GM21529 (cell line): Measurements from ENCODE around the gene SPDYC.
"Not testable (repeated sequence)": the region's sequence is repeated elsewhere in the genome, so short reads cannot be mapped to it uniquely, and the experiment has no call there.

ENCODE experiments used
- ATAC-seq: cut with Tn5 transposase; IDR thresholded peaks from one replicate; pipeline ENCODE4 v1.9.1; 2021; ENCODE audit not compliant: unreplicated experiment

SPDYC gene

DNA sequence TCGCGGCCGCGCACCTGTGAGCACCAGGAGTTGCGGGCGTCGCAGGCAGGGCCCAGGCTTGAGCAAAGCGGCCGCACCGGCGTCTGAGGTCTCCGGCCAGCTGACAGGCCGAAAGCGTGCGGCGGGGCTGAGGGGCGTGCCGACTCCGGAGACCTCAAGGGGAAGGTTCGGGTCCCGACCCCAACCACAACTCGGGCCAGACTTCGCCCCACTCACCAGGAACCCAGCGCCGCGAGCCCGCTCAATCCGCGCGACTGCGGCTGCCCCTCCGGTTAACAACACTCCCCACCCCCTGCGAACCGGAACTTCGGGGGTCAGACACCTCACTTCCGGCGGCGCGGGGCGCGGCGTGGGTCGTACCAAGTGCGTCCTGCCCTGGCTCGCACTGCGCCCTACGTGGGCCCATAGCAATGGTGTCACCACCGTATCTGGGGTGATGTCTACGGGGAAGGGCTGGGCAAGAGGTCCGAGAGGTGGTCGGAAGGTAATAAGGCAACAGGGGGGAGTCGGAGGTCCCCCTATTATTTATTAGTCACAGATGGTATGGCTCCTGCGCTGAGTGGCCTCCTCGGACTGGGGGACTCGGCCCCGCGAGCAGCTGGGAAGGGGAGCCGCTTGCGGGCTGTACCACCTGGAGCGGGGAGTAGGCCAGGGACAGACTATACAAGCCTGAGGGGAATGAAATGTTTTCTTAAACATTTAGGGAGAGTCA, 35.6 kb upstream of the SPDYC start, which contains the start of gene SYVN1:
Gene SYVN1 (minus strand): TSS at position 280 of the 712 bp plus-strand sequence. CDS start 918 bp downstream, outside the sequence.
- peak; percentile 49 for ATAC-seq

DNA sequence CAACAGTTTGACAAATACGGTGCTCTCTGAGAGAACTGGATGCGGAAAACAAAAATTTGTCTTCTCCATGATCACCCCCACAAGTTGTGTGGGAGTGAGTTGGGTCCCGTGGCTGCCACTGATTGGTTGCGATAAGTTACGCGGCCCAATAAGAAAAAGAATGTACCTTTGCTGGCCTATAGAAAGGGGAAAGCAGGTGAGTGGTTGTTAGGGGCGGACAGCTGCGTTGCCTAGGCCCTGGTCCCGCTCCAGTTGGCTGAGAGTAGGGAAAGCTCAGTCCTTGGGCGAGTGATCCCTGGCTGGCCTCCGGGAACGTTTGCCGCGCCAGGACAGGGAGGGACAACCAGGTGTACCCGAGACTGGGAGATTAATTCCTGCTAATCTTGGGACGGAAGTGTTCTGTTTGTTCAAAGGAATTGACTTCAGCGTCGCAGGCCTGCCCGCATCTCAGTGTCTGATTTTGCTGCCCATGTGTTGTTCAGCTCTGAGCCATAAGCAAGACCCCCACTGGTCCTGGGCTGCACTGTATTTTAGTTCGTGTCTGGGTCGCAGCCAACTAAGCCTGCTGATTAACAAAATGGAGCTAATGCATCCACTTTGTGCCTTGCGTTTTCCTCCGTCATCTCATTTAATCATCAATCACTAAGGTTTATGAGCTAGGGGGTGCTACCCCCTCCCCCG, 34.9 kb upstream of the SPDYC start:
- ATAC-seq: peak; percentile 66

DNA sequence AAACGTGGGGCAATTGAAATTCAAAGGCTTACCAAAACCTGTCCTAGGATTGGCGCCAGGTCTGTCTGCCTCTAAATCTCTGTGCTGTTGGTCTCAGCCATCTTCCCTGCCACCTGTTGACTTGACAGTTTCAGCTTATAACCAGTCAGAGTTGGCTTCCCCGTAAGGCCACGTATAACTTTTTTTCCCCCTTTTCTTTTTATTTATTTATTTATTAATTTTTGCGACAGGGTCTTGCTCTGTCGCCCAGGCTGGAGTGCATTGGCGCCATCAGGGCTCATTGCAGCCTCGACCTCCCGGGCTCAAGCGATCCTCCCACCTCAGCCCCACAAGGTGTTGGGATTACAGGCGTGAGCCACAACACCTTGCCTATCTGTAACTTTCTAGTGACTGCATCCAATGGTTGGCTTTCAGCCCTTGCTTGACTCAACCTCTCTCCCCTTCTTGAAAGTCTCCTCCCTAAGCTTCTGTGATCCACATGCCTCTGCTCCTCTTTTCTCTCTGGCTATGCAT, 34.3 kb upstream of the SPDYC start:
- ATAC-seq: no peak

DNA sequence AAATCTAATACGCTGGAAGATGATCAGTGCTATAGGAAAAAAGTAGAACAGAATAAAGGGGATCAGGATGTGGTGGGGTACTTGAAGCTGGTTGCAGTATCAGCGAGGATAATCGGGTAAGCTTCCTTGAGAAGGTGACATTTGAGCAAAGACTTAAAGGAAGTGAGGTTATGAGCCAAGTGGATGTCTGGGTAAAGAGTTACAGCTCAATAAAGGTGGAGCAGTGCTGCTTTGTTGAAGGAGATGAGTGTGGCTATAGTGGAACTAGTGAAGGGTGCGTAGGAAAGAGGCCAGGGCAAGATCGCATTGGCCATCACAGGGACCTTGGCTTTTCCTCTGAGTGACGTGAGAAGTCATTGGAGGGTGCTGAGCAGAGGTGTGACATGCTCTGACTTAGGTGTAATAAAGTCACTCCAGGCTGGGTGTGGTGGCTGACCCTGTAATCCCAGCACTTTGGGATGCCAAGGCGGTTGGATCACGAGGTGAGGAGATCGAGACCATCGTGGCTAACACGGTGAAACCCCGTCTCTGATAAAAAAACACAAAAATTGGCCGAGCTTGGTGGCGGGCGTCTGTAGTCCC, 33.4 kb upstream of the SPDYC start:
- no peak for ATAC-seq

DNA sequence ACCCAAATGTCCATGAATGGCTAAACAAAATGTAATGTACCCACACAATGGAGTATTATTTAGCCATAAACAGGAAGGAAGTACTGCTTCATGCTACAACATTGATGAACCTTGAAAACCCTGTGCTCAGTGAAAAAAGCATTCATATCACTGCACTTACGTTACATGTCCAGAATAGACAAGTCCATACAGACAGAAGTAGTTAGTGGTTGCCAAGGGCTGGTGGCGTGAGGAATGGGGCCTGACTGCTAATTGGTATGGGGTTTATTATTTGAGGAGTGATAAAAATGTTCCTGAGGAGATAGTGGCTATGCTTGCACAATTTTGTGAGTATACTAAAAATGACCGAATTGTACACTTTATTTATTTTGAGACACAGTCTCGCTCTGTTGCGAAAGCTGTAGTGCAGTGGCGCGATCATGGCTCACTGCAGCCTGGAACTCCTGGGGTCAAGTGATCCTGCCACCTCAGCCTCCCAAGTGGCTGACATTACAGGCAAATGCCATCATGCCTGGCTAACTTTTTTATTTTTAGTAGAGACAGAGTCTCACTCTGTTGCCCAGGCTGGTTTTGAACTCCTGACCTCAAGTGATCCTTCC, 28.0 kb upstream of the SPDYC start:
- ATAC-seq: no peak

DNA sequence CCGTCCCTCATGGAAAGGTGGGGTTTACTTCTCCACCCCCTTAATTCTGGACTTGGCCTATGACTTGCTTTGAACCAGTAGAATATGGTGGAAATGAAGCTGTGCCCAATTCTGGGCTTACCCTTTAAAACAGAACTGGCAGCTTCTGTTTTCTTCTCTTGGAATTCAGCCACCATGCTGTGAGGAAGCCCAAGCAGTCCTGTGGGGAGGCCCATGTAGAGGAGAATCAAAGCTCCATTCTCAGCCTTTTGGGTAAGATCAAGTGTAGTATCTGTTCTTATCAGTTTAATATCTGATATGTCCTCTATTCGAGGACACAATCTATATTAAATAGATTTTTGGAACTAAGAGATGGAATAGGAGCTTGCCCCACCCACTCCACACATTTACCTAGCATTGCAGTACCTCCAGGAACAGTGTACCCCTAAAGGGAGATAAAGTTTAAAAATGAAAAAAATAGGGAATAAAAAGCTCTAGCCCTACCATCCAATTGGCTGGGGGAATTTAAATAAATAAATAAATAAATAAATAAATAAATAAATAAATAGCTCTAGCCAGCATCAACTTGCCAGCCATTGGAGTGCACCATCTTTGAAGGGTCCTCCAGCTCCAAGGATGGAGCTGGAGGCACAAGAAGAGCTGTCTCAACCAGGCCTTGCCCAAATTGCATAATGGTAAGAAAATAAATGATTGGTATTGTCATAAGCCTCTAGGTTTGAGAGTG, 22.5 kb upstream of the SPDYC start:
- no peak for ATAC-seq

DNA sequence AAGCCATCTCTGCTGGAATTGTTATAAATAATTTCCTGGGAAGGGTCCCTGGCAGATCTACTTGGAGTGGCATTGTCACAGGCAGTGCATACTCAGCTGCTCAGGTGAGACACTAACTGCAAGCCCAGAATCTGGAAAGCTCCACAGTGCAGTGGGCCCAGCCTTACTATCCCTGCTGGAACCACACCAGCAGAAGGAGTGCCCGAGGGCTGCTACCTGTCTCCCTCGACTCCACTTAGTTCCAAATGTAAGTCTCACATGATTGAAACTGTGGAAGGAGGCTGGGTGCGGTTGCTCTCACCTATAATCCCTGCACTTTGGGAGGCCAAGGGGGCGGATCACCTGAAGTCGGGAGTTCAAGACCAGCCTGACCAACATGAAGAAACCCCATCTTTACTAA, 21.4 kb upstream of the SPDYC start:
- no peak for ATAC-seq

DNA sequence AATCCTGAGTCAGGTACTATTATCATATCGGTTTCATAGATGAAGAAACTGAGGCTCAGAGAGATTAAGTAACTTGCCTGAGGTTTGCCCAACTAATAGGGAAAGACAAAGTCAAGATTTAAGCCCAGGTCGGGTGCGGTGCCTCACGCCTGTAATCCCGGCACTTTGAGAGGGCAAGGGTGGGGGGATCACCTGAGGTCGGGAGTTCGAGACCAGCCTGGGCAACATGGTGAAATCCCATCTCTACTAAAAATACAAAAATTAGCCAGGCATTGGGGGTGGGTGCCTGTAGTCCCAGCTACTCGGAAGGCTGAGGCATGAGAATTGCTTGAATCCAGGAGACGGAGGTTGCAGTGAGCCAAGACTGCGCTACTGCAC, 19.9 kb upstream of the SPDYC start:
- not testable (repeated sequence) for ATAC-seq

DNA sequence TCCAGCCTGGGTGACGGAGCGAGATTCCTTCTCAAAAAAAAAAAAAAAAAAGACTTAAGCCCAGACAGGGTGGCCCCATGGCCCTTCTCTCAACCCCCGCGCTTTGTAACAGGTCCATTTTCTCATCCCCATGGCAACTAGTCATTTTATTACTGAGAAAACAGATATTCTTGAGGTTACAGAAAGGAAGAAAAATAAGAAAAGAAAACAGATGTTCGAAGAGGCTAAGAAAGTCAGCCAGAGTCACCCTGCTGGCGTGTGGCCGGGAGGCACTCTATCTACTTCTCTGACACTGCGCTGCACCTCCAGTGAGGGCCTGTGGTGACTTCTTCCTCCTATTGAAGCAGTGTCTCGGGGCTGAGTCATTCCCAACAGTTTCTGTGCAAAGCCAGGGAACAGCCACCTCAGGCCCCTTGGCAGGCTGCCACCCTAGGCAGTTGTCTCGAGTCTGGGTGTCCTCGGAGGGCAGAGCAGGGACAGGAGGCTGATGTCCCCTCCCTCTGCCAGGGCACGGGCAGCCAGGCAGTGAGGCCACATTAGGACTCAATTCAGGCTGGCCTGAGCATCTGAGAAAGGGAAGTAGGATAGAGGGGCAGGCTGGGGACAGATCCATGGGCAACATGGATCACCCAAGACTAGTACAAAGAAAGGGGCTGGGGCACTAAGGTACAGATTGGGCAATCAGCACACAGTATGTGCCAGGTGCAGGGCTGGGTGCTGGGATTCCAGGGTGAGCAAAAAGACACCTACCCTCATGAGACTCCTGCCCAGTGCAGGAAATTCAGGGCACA, 19.3 kb upstream of the SPDYC start:
- no peak for ATAC-seq

DNA sequence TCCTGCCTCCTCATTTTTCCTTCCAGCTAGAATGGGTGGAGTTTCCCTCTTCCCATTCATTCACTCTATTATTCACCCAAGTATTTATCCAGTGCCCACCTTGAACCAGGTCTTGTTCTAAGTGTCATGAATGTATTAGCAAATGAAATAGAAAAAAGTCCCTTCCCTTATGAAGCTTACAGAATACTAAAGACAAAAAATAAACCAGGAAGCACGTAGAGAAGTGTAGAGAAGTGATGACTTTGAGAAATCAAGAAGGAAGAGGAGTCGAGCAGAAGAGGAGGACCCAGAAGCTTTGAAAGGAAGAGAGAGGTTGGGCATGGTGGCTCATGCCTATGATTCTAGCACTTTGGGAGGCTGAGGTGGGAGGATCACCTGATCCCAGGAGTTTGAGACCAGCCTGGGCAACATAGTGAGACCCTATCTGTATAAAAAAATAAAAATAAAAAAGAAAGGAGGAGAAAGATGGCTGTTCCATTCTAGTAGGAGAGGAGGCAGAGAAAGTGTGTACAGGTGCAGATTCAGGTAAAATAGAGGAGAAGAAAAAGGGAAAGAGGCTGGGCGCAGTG, 18.6 kb upstream of the SPDYC start:
- ATAC-seq: no peak

DNA sequence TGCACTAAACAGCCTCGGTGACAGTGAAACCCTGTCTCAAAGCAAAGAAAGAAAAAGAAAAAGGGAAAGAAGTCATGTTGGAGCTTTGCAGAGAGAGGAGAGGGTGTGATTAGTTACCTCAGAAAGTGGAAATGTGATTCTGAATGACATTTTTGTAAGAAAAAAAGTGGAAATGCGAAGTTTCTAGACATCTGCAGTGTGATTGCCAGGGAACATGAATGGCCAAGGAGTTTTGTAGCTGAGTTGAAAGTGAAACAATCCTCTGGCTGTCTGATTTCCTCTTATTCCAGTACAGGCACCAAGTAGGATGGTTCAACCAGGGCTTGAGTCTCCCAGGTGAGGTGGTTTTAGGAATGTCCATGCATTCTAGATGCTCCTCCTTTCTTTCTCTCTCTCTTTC, 17.9 kb upstream of the SPDYC start:
- no peak for ATAC-seq

DNA sequence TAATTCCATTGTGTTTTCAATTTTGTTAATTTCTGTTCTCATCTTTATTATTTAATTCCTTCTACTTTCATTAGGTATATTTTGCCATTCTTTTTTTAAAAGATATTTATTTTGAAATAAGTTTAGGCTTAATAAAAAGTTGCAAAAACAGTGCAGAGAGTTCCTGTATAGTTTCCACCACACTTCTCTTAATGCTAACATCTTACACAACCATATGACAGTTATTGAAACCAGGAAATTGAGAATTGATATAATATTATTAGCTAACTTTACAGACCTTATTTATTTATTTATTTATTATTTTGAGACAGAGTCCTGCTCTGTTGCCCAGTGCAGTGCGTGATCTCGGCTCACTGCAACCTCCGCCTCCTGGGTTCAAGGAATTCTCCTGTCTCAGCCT, 13.8 kb upstream of the SPDYC start:
- no peak for ATAC-seq

DNA sequence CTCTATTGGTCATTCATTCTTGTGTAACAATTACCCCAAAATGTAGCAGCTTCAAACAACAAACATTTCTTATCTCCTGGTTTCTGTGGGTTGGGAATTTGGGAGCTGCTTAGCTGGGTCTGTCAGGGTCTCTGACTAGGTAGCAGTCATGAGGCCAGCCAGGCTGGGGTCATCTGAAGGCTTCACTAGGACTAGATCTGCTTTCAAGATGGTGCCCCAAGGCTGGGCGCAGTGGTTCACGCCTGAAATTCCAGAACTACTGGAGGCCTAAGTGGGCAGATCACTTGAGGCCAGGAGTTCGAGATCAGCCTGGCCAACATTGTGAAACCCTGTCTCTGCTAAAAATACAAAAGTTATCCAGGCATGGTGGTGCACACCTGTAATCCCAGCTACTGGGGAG, 13.1 kb upstream of the SPDYC start:
- no peak for ATAC-seq

DNA sequence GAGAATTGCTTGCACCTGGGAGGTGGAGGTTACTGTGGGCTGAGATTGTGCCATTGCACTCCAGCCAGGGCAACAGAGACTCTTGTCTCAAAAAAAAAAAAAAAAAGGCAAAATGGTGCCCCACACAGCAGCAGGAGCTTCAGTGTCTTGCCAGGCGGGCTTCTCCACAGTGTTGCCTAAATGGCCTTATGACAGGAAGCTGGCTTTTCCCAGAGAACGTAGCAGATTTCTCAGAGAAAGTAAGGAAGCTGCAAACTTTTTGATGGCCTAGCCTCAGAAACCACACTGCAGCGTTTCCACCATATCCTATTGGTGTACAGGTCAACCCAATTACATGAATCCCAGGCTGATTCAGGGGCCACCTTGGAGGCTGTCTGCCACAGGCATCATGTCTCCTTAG, 12.7 kb upstream of the SPDYC start:
- ATAC-seq: no peak

DNA sequence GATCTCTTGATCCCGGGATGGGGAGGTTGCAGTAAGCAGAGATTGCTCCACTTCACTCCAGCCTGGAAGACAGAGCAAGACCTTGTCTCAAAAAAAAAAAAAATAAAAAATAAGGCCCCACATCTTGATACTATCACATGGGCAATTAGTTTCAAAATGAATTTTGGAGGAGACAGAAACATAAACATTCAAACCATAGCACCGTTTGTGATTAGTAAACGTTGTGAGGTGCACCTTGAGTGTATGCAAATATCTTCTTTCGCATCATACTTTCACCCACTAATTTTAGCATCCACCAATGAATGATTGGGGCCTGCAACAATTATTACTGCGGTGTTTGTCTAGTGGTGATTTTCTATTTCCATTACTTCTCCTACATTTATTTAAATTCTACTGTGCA, 11.0 kb upstream of the SPDYC start:
- ATAC-seq: peak; percentile 81

DNA sequence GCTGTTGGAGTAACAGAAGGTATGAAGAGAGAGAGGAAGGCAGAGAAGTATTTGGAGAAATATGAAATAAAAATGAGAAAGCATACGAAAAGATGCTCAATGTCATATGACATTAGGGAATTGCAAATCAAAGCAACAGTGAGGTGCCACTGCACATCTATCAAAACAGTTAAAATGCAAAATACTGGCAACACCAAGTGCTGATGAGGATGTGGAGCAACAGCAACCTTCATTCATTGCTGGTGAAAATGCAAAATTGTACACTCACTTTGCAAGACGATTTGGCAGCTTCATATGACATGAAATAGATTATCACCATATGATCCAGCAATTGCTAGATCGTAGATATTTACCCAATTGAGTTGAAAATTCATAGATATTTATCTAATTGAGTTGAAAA, 9.4 kb upstream of the SPDYC start:
- no peak for ATAC-seq

DNA sequence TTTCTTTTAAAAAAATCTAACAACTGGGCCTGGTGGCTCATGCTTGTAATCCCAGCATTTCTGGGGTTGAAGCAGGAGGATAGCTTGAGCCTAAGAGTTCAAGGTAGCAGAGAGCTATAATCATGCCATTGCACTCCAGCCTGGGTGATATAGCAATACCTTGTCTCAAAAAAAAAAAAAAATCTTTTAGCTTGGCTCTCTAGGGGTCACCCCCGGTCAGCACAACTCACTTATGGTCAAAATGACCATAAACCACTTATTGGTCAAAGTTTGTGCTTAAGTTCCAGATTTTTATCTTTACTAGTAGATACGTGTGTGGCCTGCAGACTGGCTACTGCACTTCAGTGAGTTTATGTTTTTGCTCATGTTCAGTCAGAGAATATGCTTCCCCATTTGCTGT, 6.3 kb upstream of the SPDYC start:
- no peak for ATAC-seq

DNA sequence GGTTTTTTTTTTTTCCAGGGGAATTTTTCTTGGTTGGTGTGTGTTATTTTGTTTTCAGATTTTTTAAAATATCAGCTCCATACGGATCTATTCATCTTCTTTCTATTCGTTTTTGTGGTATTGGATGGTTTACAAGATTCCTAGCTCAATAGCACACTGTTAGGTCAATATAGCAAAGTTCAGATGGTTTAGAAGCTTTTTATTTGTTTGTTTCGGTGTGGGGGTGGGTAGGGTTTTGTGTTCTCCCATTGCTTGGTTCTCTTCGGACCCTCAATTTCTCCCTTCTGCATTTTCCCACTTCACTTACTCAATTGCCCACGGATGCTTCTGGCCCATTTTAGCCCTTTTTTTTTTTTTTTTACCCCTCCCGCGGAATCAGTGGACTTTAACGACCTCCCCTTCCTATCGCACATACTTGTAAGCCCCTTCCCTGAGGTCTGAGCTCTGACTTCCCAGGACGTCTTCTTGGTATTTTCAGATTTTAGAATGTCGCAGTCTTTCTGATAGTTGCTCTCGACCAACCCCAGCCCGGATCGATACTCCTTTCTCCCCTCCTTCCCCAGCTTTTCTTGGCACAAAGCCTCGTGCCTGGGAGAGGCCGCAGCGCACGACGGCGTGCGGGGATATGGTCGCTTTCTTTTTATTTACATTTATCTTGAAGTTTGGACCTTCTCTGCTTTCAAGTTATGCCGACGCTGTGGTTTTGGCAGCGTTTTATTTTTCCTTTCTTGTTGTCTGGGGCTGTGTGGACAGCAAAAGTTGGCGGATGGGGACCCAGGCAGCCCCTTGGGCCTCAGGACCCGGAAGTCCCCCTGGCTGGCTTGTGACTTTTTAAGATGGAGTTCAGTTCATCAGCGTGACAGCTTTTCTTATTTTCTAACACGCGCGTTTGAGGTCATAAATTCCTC, 4.4 kb upstream of the SPDYC start:
- ATAC-seq: no peak

DNA sequence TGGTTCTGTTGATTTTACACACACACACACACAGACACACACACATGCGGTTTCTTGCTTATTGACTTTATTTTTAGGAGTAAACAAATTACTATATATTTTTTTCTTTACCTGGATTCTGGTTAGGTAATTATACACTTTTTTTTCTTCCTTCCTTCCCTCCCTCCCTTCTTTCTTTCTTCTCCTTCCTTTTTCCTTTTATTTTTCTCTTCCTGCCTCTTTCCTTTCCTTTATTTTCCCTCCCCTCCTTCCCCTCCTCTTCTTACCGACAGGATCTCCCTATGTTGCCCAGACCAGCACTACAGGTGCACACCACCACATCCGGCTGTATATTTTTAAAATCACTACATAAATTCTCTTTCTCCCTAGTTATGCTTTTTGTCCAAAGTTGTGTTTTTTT, 3.1 kb upstream of the SPDYC start:
- no peak for ATAC-seq
